ENCODE data around the gene SUOX.
"Not testable (repeated sequence)": the region's sequence is repeated elsewhere in the genome, so short reads cannot be mapped to it uniquely, and the experiment has no call there.

- TF ChIP-seq, protein P1, sequence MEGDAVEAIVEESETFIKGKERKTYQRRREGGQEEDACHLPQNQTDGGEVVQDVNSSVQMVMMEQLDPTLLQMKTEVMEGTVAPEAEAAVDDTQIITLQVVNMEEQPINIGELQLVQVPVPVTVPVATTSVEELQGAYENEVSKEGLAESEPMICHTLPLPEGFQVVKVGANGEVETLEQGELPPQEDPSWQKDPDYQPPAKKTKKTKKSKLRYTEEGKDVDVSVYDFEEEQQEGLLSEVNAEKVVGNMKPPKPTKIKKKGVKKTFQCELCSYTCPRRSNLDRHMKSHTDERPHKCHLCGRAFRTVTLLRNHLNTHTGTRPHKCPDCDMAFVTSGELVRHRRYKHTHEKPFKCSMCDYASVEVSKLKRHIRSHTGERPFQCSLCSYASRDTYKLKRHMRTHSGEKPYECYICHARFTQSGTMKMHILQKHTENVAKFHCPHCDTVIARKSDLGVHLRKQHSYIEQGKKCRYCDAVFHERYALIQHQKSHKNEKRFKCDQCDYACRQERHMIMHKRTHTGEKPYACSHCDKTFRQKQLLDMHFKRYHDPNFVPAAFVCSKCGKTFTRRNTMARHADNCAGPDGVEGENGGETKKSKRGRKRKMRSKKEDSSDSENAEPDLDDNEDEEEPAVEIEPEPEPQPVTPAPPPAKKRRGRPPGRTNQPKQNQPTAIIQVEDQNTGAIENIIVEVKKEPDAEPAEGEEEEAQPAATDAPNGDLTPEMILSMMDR (conservative IDR thresholded peaks at IDR 0.05; ENCODE audit: low read depth, low read length), result not testable (repeated sequence)
- TF ChIP-seq POLR2A (IDR thresholded peaks at IDR 0.05; ENCODE audit: low read depth, low read length); MXI1 (IDR thresholded peaks at IDR 0.05; ENCODE audit: borderline replicate concordance, low read depth, low read length); RAD21 (IDR thresholded peaks at IDR 0.05; ENCODE audit: low read length); MAFK (IDR thresholded peaks at IDR 0.05; ENCODE audit: low read depth, low read length); CEBPB (IDR thresholded peaks at IDR 0.05; ENCODE audit: low read depth, low read length); SMC3 (IDR thresholded peaks at IDR 0.05; ENCODE audit: low read depth, low read length); CHD1 (IDR thresholded peaks at IDR 0.05; ENCODE audit: low read depth, low read length); RFX5 (IDR thresholded peaks at IDR 0.05; ENCODE audit: low read depth, low read length); USF2 (IDR thresholded peaks at IDR 0.05; ENCODE audit: low read depth, low read length): not testable (repeated sequence)
These were observed 15.2 kb upstream of the SUOX start for GRCh38 chr12:55981882-55982281.

Measured in IMR-90 (cell line).